Measurements from ENCODE around the gene SND1.

- no peak for TF ChIP-seq EZH2 (IDR thresholded peaks at IDR 0.05; ENCODE audit: borderline replicate concordance, low read length)
- no peak for TF ChIP-seq CTCF (IDR thresholded peaks at IDR 0.05; ENCODE audit: low read length)
These were observed 334.9 kb downstream of the SND1 start for GRCh38 chr7:127986581-127987521.

Data from OCI-LY1 (cell line).